GM21528 (cell line): ENCODE data around the gene DHCR7.
"Not testable (repeated sequence)": the region's sequence is repeated elsewhere in the genome, so short reads cannot be mapped to it uniquely, and the experiment has no call there.

Experiments
- ATAC-seq: cut with Tn5 transposase; IDR thresholded peaks from one replicate; pipeline ENCODE4 v1.9.1; 2021; ENCODE audit warnings: mild to moderate bottlenecking, moderate library complexity; ENCODE audit not compliant: unreplicated experiment, low FRiP score

DHCR7 gene

DNA sequence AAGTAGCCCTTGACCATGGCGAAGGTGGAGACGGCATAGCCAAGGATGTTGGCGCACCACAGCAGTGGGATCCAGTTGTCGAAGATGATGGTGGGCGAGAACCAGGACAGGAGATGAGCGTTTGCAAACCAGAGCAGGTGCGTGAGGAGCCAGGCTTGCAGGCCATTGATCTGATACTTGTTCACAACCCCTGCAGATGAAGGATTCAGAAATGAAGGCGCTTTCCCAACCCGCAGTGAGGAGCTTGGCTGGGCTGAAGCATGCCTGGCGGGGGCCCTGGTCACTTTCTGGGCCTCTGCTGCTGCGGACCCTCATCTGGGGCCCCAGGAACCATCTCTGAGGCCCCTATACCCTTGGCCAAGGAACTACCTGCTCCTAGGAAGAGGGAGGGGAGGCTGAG is 6.9 kb downstream of the DHCR7 start:
- ATAC-seq, result no peak

DNA sequence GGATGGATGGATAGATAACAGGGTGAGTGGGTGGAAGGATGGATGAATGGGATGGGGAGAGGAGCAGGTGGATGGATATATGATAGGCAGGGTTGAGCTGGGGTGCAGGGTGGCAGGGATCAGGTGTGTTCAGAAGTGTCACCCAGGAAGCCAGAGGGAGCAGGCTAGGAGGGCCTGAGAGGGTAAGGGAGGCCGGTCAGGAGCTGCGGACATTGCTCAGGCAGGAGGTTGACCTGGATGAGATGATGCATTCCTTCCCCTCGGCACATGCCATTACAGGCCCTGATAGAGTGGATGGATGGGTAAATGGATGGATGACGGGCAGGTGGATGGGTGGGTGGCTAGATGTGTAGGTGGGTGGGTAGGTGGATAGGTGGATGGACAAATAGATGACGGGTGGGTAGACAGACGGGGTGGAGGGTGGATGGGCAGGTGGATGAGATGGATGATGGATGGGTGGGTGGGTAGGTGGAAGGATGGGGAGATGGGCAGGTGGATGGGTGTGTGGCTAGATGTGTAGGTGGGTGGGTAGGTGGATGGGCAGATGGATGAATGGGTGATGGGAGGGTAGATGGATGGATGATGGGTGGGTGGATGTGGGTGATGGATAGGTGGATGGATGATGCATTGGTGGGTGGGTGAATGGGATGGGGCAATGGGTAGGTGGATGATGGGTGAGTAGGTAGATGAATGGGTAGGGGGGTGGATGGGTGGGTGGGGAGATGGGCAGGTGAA is 8.0 kb downstream of the DHCR7 start:
- no peak for ATAC-seq

DNA sequence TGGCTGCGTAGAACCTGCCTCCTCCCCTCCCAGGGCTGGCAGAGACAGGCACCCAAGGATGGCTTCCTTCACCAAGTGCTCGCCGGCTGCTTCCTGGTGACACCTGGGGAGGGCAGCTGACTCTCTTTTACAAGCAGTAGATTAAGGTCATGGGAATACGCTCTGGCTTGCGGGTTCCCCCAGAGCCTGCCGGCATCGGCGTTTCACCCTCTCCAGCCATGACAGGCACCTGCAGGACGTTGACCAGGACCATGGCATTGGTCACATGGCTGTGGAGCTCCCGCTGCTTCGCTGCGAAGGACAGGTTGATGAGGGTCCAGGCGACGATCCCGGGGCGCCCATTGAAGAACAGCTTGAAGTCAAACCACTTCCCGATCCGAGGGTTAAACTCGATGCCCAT is 9.5 kb downstream of the DHCR7 start:
- no peak for ATAC-seq

DNA sequence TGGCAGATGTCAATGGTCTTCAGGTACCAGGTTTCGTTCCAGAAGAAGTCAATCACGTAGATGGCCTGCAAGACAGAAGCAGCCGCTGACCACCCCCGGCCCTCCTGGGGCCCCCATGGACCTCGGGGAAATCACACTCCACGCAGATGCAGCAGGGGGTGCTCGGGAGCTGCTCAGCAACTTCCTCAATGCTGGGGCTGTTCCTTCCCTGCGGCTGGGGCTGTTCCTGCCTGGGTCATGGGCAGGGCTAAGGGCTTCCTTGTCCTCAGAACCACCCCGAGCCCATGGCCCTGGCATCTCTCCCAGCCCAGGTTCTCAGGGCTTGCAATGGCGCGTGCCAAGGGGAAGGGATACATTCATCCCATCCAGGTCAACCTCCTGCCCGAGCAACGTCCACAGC is 10.3 kb downstream of the DHCR7 start:
- ATAC-seq, result no peak

DNA sequence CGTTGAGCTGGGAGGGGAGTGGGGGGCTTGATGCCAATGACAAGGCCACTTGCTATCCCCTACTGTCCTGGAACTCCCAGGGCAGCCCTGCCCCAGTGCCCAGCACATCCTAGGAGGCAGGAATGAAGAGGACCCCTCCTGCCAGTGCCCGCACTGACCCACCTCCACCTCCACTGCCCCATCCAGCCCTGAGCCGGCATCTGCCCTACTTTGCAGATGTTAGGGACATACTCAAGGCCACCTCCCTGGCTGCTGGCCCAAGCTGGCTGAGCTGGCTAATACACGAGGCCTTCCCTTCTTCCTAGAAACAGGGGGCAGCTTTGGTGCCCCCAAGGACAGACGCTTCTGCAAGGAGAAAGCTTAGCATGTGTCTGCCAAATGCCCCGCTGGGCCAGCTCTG is 10.8 kb downstream of the DHCR7 start:
- ATAC-seq, result no peak

DNA sequence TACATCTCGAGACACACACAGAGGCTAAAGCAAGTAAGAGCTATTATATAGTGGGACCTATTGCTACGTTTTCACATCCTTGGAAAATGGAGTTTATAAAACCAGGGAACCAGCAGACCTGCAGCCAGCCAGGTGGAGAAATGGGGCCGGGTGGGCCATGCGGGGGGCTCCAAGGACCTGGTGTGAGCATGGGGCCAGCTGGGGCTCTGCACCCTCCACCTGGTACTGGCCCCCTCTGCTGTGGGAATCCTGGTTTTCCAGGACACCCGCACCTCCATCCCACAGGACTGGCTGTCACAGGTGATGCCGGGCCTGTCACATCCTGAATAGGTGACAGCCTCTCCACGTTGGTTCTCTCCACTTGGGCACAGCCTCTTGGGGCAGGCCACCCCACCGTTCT is 11.3 kb downstream of the DHCR7 start:
- ATAC-seq, result no peak

DNA sequence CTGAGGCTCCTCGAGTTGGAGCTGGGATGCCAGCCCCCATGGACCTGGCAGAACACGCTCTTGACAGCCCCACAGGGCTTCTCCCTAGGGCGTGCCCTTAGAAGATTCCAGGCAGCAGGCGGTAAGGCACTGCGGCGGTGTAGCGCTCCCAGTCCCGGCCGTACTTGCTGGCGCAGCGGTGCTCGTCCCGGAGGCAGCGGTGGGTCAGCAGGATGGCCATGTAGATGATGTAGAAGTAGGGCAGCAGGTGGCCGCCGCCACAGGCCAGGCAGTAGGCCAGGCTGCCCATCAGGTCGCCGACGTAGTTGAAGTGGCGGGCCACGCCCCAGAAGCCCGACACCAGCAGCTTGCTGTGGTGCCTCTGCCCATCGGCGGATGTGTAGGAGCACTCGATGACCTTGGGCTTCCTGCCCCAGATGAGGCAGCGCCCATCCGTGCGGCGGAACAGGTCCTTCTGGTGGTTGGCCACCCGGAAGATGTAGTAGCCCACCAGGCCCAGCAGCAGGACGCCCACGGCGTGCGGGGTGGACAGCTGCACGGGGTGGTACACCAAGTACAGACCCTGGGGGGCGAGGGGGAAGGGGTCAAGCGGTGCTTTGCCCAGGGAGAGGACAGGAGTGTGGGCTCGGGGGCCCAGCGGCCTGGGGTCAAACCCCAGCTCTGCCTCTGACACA is 12.8 kb downstream of the DHCR7 start:
- no peak for ATAC-seq

DNA sequence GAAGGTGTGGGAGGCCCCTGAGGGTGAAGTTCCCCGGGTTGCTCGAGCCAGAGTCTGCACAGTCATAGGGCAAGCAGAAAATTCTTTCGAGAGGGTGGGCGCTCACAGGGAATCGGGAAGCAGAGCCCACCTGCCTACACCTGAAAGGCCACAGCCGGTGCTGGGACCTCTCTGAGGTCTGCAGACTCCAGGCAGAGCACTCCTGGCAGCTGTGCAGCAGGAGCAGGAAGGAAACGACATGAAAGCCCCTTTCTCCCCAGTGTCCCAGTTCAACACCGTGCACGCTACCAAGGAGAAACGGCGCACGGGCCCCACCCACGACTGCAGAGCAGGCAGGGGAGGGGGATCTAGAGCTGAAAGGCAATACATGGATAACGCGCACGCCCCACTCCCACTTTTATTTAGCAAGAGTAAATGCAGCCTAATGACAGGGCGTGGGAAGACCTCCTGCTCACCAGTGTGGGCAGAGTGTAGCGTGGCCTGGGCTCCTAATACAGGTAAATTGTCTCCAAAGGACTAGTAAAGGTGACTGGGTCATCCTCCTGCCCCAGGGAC is 13.5 kb downstream of the DHCR7 start:
- no peak for ATAC-seq

DNA sequence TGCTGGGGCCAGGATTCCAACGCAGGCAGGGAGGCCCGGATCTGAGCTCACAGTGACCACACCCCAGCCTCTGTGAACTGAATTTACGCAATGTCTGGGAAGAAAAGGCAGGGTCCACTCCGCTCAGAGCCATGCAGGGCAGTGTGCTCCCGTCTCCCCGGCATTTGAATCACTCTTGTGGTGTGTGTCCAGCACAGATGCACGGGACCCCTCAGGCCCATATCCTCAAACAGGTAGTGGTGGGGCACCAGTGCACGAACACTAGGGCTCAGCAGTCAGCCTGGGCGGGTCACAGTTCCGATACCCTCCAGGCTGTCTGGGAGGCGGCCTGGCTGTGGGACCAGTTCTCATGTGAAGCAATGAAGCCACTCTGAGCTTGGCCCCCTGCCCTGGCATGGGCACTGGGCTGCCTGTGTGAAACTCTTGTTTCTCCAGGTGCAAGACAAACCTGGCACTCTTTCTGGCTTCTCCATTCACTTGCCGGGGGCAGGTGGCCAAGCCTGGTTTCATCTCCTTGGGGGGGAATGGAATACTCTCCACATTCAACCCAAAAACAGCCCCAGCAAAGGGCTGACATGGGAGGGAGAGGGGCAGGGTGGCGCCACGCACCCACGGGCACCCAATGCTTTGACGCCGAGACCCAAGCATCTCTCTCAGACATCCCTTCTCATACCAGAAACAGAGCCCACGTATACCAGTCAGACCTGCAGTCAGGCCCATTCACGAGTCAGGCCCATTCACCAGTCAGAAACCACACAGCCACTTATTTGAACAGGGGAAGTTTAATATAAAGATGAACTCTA is 14.3 kb downstream of the DHCR7 start:
- no peak for ATAC-seq

DNA sequence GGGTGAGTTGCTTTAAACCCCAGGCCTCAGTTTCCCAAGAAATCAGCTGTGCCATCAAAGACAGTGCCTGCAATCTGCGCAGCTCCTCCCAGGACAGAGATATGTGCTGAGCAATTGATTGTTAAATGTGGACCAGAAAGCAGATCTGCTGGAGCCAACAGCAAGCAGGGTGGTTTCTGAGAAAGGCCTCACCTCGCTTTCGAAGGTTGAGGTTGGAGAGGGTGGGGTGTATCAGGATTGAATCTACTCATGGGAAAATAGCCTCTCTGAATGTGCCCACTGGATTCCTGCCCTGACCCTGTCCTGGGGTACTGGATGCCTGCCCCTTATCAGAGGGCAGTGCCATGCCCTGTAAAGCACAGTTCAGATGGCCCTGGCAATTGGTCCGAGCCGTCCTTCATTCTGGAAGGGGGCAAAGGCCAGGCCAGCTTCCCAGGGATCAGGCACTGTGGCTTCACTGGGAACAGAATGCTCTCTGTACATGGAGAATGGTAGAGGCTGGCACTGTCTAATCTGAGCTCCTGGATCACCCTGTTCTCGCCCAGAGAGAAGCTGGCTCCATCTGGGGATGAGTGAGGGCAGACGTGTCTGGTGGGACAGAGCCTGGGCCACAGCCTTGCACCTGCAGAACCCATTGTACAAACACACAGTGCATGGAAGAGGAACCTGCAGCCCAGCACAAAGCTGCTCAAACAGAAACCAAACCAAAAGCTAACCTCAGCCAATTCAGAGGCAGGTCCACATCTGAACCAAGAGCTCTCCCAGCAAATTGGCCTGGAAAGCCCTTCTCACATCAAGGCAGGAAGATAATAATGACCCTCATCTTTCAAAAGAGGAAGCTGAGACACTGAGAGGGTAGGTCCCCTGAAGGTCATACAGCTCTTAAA is 15.2 kb downstream of the DHCR7 start:
- no peak for ATAC-seq

DNA sequence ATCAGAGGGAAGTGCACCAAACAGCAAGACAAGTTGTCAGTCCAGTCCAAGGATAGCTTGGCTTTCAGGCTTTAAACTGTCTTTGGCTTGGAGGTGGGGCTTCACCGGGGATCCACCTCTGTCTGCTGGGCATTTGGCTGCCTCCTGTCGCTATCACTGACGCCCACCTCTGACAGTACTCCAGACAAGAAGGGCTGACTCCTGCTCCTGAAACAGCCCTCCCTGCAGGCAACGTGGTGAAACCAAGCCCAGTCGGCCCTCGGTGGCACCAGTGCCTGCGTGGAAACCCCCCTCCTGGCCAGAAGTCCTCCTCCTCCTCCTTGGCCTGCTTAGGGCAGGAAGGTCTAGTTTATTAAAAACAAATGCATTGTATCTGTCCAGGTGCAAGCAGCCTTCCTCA is 16.9 kb downstream of the DHCR7 start:
- ATAC-seq, result no peak

DNA sequence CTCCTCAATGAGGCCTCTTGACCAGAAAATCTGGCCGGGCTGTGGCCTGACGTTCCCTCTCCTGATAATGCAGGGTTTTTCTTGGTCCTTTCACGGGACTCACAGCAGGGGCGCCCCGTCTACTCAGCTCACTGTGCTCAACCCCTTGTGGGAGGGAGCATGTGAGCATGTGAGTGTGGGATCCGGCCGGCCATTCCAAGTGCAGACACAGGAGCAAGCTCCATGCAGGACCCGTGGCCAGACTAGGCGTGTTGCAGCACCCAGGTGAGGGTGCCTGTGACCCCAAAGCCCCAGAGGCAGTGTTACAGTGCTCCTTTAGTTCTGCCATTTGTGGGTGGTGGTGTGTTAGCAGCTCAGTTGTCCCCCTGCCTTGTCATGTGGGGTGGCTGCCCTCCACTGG is 18.0 kb downstream of the DHCR7 start:
- ATAC-seq, result no peak

DNA sequence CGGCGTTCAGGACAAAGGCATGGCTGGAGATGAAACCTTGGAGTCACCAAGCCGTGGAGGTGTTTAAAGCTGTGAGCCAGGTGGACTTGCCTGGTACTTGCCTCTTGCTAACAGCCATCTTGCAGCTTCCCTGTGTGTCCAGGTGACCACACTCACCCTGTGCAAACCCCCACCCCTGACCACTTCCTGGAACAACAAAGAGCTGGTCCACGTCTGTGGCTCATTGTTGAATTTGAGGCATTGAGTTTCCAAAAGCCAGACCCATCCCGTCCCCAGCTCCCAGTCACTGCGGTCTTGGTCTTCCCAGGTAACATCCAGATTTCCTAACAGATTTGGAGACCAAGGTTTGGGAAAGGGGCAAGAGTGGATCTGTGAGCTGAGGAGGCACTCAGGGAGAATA is 18.5 kb downstream of the DHCR7 start:
- ATAC-seq, result no peak

DNA sequence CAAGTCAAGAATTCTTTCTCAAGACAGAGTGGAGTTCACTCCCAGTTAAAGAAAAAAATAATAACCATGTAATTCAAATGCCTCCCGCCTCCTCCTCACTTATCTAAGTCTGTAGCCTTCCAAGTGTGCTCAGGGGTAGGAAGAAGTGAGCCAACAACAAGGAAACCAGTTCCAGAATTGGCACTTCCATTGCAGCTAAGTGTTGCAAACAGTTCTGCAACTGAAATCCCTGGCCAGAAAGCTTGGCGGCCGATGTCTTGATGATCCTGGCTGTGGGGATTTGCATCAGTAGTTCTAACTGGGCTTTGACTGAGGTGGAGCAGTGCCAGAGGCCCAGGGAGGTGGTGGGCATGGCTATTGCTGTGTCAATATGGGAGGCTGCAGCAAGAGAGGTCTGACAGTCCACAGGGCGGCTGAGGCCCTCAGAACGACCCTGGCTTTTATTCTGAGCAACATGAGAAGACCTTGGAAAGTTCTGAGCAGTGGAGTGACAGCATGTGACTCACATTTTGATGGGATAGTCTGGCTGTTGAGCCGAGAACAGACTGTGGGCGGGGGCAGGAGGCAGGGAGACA is 19.2 kb downstream of the DHCR7 start:
- ATAC-seq, result no peak

DNA sequence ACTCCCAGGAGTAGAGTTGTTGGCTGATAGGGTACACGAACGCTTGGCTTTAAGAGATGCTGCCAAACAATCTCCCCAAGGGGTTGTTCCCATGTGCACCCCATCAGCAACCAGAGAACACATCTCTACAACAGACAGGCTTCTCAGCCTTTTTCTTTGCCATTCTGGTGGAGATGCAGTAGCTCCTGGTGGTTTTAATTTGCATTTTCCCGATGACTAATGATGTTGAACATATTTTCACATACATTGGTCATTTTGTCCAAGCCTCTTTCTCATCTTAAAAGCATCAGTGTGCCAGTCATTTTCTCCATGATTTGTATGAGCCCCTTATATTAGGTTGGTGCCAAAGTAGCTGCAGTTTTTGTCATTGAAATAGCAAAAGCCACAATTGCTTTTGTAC is 21.8 kb downstream of the DHCR7 start:
- ATAC-seq, result no peak

DNA sequence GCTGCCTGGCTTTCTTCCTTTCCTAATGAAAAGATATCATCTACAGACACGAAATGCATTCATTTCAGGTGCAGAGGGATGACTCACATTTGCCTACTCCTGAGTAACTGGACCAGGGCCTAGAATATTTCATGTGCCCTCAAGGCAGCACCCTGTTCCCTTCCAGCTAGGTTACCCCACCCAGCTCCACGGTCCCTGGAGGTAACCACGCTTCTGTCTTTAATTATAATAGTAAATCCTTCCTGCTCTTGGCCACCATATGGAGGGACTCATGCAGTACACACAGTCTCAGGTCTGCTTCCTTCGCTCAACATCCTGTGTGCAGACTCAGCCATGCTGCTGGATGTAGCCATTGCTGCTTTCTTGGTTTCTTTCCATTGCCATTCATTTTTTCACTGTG is 22.3 kb downstream of the DHCR7 start:
- no peak for ATAC-seq

DNA sequence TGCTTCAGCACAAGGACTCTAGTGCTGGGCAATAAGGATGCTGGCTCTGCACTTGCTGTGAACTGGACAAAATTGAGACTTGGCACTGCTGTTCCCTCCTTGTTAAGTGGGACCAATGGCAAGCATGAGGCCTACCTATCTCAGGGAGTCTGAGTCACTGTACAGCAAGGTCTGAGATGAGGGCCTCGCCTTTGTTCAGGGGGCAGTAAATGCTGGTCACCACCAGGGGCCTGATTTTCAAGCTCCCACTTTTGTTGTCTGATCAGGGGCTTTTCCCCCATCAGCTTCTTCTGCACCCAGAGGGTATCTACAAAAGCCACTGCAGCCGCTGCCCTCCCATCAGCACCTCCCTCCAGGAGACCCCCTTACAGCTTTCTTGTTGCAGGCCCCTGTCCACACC is 22.8 kb downstream of the DHCR7 start:
- ATAC-seq, result no peak

DNA sequence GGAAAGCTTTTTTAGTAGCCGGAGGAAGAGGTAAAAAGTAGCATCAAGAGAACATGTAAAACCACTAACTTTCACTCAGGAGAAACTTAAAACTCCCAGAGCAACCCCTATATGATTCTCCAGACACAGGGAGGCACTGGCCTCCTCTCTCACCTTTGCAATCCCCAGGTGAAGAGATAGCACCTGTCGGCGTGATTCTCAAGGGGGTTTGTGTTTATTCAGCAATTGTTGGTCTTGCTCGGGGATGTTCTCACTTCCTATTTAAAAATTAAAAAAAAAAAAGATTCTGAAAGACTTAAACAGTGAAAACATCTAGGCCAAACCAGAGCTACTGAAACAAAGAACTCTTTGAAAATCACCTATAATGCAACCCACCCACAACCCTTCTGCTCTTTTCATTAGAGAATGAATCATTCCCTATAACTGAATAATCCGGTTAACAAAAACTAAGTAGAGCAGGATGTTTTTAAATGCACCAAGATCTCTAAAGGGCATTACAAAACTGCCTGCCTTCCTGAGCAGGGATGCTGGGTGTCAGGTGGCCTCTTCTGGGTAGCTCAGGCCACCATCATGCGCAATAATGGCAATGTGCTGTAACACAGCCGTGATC is 24.9 kb downstream of the DHCR7 start:
- ATAC-seq, result no peak

DNA sequence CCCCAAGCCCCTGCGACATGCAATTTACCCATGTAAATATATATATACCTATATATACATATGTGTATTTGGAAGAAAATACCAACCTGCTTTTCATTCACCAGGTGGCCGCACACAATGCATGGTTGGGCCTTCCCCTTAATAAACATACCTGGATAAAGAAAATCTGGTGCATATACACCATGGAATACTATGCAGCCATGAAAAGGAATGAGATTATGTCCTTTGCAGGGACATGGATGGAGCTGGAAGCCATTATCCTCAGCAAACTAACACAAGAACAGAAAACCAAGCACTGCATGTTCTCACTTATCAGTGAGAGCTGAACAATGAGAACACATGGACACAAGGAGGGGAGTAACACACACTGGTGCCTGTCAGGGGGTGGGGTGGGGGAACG is 25.9 kb downstream of the DHCR7 start:
- ATAC-seq, result not testable (repeated sequence)
